ENCODE data around the gene TMEFF2. TPM values are rescaled to one million over a fixed set of nuclear protein-coding genes. Genes with fewer than 3 reads are reported as not detected.

TMEFF2 gene
- total and polyA plus RNA-seq, 2 of the 4 experiments (the other 2 are of a cell fraction): 1.3 to 3.0 TPM

DNA sequence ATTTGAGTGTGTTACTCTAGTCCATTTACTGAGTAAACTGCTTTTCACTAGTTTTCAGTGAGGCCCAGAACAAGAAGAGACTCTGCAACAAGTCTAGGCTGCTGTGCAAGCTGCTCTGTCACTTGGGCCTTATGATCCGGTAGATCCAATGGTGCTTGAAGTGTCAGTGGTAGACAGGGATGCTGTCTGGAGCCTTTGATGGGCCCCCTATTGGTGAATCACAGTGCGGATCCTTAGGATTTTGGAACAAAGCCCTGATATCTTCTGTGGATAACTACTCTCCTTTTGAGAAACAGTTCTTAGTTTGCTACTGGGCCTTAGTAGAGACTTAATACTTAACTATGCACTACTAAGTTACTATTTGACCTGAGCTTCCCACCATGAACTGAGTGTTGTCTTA, 150.2 kb downstream of the TMEFF2 start:
- H4K5ac ChIP-seq (ENCODE audit: low read depth, low read length): no peak overlapping the region
- ChIA-PET CTCF (interaction anchor here (0.5 kb wide), 1 partner anchor 580 kb away, joined by 4 read pairs; no protein-coding TSS in a partner anchor), POLR2A (ENCODE audit: unreplicated experiment) (no interaction called here)
- H3K23ac ChIP-seq (ENCODE audit: low read depth, low read length): no peak overlapping the region
- no peak overlapping the region for H3K18ac ChIP-seq (ENCODE audit: low read depth, low read length)
- in situ Hi-C loops (cut with MboI; ENCODE audit: low sequenced_read_pairs) (no loop called here), intact Hi-C loops (cut with micrococcal nuclease) (no loop called here), dilution Hi-C loops (cut with HindIII; ENCODE audit: low sequenced_read_pairs, unreplicated experiment) (no loop called here)
- no peaks in the 10 kb centered on the region for H3K9me3 ChIP-seq (ENCODE audit: control insufficient read depth, insufficient read depth, low read length)
- H3K4ac ChIP-seq (ENCODE audit: low read depth, low read length): no peak overlapping the region
- H2BK120ac ChIP-seq (ENCODE audit: low read depth, low read length): no peak overlapping the region; the same call in 1 of the 2 replicates
- TF ChIP-seq MAFK (IDR thresholded peaks at IDR 0.05; ENCODE audit: low read depth, low read length): no peak
- TF ChIP-seq CEBPB (IDR thresholded peaks at IDR 0.05; ENCODE audit: low read depth, low read length): no peak
- no peak for TF ChIP-seq RAD21 (IDR thresholded peaks at IDR 0.05; ENCODE audit: low read length)
- no peak for TF ChIP-seq CHD1 (IDR thresholded peaks at IDR 0.05; ENCODE audit: low read depth, low read length)
- TF ChIP-seq MAZ (IDR thresholded peaks at IDR 0.05; ENCODE audit: borderline replicate concordance, low read depth, low read length): no peak
- no peak for TF ChIP-seq MXI1 (IDR thresholded peaks at IDR 0.05; ENCODE audit: borderline replicate concordance, low read depth, low read length)
- TF ChIP-seq, protein P1, sequence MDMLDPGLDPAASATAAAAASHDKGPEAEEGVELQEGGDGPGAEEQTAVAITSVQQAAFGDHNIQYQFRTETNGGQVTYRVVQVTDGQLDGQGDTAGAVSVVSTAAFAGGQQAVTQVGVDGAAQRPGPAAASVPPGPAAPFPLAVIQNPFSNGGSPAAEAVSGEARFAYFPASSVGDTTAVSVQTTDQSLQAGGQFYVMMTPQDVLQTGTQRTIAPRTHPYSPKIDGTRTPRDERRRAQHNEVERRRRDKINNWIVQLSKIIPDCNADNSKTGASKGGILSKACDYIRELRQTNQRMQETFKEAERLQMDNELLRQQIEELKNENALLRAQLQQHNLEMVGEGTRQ (IDR thresholded peaks at IDR 0.05; ENCODE audit: low read depth, low read length): no peak
- no peak for TF ChIP-seq FOS (IDR thresholded peaks at IDR 0.05; ENCODE audit: low read depth, low read length)
- TF ChIP-seq RCOR1 (IDR thresholded peaks at IDR 0.05; ENCODE audit: insufficient replicate concordance, low read length): no peak
- TF ChIP-seq BHLHE40 (IDR thresholded peaks at IDR 0.05; ENCODE audit: low read depth, low read length): no peak
- TF ChIP-seq RFX5 (IDR thresholded peaks at IDR 0.05; ENCODE audit: low read depth, low read length): no peak
- no peak for TF ChIP-seq NFE2L2 (IDR thresholded peaks at IDR 0.05; ENCODE audit: low read depth, low read length)
- TF ChIP-seq POLR2A (IDR thresholded peaks at IDR 0.05; ENCODE audit: low read depth, low read length): no peak
- no peak for TF ChIP-seq SMC3 (IDR thresholded peaks at IDR 0.05; ENCODE audit: low read depth, low read length)
- TF ChIP-seq, protein P2, sequence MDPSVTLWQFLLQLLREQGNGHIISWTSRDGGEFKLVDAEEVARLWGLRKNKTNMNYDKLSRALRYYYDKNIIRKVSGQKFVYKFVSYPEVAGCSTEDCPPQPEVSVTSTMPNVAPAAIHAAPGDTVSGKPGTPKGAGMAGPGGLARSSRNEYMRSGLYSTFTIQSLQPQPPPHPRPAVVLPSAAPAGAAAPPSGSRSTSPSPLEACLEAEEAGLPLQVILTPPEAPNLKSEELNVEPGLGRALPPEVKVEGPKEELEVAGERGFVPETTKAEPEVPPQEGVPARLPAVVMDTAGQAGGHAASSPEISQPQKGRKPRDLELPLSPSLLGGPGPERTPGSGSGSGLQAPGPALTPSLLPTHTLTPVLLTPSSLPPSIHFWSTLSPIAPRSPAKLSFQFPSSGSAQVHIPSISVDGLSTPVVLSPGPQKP (IDR thresholded peaks at IDR 0.05; ENCODE audit: borderline replicate concordance, low read depth, low read length): no peak
- TF ChIP-seq, protein P3, sequence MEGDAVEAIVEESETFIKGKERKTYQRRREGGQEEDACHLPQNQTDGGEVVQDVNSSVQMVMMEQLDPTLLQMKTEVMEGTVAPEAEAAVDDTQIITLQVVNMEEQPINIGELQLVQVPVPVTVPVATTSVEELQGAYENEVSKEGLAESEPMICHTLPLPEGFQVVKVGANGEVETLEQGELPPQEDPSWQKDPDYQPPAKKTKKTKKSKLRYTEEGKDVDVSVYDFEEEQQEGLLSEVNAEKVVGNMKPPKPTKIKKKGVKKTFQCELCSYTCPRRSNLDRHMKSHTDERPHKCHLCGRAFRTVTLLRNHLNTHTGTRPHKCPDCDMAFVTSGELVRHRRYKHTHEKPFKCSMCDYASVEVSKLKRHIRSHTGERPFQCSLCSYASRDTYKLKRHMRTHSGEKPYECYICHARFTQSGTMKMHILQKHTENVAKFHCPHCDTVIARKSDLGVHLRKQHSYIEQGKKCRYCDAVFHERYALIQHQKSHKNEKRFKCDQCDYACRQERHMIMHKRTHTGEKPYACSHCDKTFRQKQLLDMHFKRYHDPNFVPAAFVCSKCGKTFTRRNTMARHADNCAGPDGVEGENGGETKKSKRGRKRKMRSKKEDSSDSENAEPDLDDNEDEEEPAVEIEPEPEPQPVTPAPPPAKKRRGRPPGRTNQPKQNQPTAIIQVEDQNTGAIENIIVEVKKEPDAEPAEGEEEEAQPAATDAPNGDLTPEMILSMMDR (conservative IDR thresholded peaks at IDR 0.05; ENCODE audit: low read depth, low read length): no peak
- H4K91ac ChIP-seq (ENCODE audit: insufficient read depth, low read depth, low read length): no peak overlapping the region
- BruUV-seq (replicated peaks): no TSS peak
- H2BK20ac ChIP-seq (ENCODE audit: low read depth, low read length): no peak overlapping the region
- no peak overlapping the region for H2BK5ac ChIP-seq (ENCODE audit: low read depth, low read length, poor library complexity, severe bottlenecking)
- H2AK9ac ChIP-seq (replicated peaks; ENCODE audit: low read depth, low read length, poor library complexity): no peak overlapping the region
- H3K9me1 ChIP-seq (ENCODE audit: insufficient read depth, low read length): no peaks in the 10 kb centered on the region; the same call in 1 of the 2 replicates
- H3K14ac ChIP-seq (replicated peaks; ENCODE audit: low read depth, low read length): no peak overlapping the region
- H3K4me2 ChIP-seq (ENCODE audit: low read depth, low read length): no peak overlapping the region
- H3K27ac ChIP-seq (ENCODE audit: insufficient read depth, low read length): no peak overlapping the region
- H2BK15ac ChIP-seq (ENCODE audit: low read depth, low read length): no peak overlapping the region
- ATAC-seq (ENCODE audit: low read depth) (no peak), DNase-seq (no peak)
- no peaks in the 10 kb centered on the region for H3K79me1 ChIP-seq (ENCODE audit: low read depth in 1 of 2, low read length in 2 of 2)
- no peak overlapping the region for H2AK5ac ChIP-seq (ENCODE audit: low read depth, low read length)
- H3K4me3 ChIP-seq (ENCODE audit: insufficient read depth, low read depth, low read length): no peak overlapping the region
- H4K20me1 ChIP-seq (ENCODE audit: insufficient read depth, low read length): no peaks in the 10 kb centered on the region
- H2AFZ ChIP-seq (replicated peaks; ENCODE audit: low read length, poor library complexity): no peak overlapping the region
- peaks cover 1% of the 10 kb centered on the region; the same call in 1 of the 2 replicates for H3K4me1 ChIP-seq (ENCODE audit: control insufficient read depth, insufficient read depth, low read length)
- 100% methylated on average over 1 of the region's 2 CpGs; no CpG with 5 or more reads in 1 of the 2 experiments for WGBS, 2 experiments (ENCODE audit: extremely low coverage in 2 of 2, insufficient read length in 1 of 2)
- H4K8ac ChIP-seq (ENCODE audit: low read depth in 2 of 2, low read length in 2 of 2): no peak overlapping the region
- H3K9ac ChIP-seq (ENCODE audit: low read depth, low read length): no peak overlapping the region
- H3K56ac ChIP-seq (ENCODE audit: extremely low read depth, insufficient read depth, low read length): no peak overlapping the region
- no peaks in the 10 kb centered on the region for H3K36me3 ChIP-seq (ENCODE audit: control insufficient read depth, insufficient read depth, low read length)
- H3K27me3 ChIP-seq (ENCODE audit: control insufficient read depth, insufficient read depth, low read length): no peaks in the 10 kb centered on the region

Data from IMR-90 (cell line).